Hematopoietic multipotent progenitor cell treated with erythropoietin and hydrocortisone succinate and interleukin-3 and kit ligand, for 17 days (in vitro differentiated cells): Measurements from ENCODE around the gene CCDC28B.
"Not testable (repeated sequence)": the region's sequence is repeated elsewhere in the genome, so short reads cannot be mapped to it uniquely, and the experiment has no call there.

ENCODE experiments used
- DNase-seq: peaks from one replicate; pipeline ENCODE4 v3.0.0-alpha.2; 2015; ENCODE audit warnings: low spot score

Gene CCDC28B

DNA sequence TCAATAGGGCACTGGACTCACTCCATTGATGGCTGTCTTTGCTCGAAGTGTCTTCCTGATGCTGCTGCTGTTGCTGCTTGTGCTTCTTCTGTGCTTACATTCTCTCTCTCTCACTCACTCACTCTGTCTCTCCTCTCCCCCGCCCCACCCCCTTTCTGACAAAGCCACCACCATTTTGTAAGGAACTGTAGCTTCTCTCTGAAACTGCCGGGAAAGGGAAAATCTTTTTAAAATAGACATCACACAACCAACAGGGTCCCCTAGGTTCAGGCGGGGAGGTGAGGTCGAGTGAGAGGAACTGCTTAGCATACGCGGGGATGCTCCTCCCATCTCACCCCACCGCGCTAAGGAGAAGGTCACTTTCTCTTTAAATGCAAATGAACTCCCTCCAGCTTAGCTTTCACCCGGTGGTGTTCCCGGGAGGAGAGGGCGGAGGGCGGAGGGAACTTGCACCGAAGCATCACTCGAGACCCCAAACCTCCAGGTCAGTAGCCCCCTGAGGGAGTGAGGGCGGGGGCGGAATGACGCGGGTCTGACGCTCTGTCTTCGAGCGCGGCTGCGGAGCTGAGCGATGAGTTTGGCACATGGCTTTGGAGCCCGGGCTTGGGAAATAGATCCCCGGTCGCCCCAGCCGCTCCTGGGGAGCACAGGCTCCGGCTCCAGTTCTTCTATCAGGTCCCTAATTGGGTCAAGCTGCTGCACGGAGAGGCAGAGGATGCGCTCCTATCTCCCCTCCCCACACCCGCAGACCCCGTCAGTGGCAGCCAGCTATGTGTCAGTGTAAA, at the start of gene CCDC28B:
TSS of gene CCDC28B (plus strand) at position 370 of the 785 bp plus-strand sequence. CDS start 1,341 bp downstream, outside the sequence.
- DNase-seq = peak; percentile 29

DNA sequence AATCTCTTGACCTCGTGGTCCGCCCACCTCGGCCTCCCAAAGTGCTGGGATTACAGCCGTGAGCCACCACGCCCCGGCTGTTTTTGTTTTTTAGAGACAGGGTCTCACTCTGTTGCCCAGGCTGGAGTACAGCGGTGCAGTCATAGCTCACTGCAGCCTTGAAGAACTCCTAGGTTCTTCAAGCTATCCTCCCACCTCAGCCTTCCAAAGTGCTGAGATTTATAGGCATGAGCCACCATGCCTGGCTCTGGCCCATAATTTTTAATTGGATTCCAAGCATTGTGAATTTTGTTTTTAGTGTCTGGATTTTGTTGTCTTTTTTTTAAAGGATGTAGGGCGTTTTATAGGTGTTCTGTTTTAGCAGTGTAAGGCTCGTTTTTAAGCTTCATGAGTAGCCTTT, 49.5 kb upstream of the CCDC28B start:
- no peak for DNase-seq

DNA sequence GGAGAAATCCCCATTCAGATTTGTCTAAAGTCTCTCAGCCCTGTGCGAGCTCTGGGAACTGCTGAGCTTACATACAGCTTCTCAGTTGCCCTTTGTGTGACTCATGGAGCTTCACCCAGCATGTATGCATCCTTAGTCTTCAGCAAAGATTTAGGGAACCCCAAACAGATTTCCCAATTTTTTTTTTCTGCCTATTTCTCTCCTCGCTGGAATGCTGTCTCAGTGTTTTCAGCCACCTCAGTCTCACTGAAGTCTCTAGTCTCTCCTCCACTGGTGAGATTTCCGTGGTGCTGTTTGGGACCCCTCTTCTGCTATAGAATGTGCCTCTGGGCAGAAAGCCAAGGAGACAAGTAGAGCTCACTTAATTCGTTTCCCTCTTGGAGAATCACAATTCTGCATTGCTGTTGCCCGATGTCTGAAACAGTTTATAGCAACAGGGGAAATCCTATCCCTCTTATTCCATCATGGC, 49.0 kb upstream of the CCDC28B start:
- no peak for DNase-seq

DNA sequence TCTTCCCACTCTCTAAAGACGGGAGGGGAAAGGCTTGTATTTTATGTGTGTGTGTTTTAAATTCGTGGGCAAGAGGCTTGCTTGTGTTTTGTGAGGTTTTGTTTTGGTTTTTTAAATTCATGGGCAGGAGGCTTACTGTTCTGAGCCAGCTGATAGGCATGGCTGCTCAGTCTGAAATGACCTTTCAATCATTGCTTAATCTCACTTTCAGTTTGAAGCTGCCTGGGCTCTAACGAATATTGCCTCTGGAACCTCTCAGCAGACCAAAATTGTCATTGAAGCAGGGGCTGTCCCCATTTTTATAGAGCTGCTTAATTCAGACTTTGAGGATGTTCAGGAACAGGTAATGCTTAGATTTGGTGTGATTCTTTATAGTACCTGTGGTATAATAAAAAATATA, 41.2 kb upstream of the CCDC28B start:
- no peak for DNase-seq

DNA sequence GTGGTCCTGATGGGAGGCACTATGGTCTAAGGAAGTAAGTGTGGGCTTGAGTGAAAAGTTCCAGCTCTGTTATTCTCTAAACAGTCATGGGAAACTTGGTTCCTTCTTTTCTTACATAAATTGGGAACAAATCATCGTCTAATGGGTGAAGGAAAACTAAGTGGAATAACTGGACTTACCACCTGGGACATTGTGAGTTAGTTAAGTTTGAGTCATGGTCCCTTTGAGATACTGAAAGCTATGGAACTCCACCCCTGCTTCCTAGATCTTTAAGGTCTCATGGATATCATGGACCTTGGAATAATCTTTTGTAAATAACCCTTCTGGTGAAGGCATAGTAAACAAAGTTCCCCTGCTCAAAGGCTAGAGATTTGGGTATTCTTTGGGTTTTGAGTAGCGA, 37.0 kb upstream of the CCDC28B start:
- no peak for DNase-seq

DNA sequence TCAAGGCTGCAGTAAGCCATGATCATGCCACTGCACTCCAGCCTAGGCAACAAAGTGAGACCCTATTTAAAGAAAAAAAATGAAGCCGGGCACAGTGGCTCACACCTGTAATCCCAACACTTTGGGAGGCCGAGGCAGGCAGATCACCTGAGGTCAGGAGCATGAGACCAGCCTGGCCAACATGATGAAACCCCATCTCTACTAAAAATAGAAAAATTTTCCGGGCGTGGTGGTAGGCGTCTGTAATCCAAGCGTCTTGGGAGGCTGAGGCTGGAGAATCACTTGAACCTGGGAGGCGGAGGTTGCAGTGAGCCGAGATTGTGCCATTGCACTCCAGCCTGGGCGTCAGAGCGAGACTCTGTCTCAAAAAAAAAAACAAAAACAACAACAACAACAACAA, 34.8 kb upstream of the CCDC28B start:
- not testable (repeated sequence) for DNase-seq

DNA sequence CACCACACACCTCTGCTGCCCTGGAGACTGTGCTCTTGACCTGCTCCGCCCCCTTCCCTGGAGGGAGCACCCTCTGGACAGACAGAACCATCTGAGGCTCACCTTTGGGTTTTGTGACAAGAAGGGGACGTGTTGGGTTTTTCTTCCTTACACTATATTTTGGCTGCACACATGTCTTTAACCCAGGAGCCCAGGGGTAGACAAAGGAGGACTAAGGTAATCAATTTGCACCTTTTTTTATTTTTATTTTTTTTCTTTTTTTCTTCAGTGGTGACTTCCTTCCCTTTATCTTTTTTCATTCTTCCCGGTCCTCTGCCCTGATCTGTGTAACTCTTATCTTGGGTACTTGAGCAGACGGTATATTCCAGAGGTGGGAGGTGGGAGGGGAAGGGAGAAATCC, 29.4 kb upstream of the CCDC28B start:
- DNase-seq = no peak

DNA sequence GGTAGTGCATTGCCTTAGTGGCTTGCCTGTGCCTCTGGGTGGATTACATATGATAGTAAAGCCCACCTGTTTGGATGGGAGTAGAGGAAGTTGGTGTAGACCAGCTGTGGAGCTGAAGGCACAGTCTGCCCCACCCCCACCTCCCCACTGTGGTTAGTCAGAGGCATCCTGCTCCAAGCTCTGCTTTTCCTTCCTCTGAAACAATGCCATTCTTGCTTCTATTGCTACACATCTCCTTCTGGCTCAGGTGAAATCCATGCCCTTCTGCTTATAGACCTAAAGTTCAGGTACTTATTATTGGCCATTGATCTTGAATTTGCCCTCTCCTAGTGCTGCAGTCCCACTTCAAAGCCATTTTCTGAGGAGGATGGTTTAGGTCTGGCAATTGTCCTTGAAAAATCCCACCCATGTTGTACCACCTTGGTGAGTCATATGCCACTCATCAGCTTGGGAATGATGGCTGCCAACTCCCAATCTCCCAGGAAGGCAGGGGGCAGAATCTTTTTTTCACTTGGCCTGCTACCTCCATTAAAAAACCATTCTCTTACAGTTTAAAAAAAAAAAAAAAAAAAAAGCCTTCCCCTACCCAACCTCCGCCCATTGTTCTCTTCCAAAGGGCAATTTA, 27.7 kb upstream of the CCDC28B start:
- no peak for DNase-seq

DNA sequence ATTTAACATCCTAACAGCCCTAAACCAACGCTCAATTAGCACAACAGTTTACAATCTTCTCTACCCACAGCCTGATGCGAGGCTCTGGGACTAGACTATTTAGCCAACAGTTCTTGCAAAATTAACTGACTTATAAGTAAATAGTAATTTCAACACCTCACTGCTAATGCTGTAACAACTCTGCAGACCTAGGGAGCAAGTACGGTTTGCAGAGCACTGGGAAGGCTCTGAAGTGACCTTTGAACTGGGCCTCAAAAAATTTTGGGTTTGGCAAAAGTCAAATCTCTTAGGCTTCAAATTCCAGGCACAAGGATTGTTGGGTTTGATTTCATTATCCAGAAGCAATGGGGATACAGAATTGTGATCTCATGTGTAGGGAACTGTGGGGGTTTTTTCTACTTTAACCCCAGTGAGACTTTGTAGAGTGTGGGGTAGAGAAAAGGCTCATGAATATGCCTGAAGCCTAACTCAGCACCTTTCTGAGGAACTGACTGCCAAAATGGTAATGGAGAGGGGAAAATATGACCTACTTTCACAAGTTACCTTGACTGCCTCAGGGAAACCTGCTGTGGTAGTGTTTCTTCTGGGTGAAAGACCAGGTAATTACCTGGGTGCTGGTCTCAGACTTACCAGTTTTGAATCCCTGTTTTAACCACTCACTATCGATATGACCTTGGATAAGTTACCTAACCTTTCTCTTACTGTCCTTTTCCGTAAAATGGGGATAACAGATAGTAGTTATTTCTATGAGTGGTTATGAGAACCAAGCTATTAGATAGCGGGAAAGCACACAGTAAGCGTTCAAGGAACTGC, 21.8 kb upstream of the CCDC28B start:
- DNase-seq = no peak

DNA sequence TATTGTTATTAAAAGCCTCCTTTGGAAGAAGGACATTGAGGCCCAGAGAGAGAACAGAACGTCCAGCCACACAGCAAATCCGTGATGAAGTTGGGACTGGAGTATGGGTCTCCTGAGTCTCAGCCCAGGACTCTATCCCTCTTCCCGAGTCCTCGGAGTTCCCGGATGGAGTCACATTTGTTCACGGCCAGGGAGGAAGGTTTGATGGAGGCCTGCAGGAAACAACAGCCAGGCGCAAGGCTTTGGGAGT, 21.3 kb upstream of the CCDC28B start:
- DNase-seq = no peak

DNA sequence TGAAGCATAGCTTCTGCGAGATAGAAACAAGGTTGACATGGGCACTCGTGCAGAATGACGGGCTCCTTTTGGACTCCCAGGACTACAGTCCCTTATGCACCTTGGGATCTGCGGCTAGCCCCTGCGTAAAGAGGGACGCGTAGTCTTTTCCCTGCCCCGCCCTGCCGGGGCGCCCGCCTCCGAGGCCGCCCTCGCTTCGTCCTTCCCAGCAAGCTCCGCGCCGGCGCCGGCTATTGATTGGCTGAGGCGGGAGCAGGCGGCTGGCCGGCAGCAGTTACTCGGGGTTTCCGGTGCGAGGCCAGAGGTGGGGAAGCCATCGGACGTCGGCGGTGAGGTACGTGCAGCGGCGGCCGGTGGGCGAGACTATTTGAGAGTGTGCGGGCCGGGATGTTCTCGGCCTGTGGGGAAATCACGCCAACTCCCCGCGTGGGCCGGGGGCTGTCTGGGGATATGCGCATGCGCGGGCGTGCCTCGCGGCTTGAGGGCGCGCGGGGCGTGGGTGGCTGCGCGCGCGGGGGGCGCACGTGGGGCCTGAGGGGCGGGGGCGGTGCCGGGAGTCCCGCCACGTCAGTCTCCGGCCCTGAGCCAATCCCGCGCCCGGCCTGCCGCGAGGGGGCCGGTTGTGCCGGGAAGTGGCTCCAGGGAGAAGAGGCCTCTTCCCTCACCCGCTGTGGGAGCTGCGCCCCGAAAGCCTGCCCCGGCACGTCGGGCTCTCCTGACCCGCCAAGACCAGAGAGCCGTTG, 20.8 kb upstream of the CCDC28B start, which contains the start of gene TXLNA:
TSS of gene TXLNA (plus strand) at position 233 of the 743 bp plus-strand sequence. CDS start 671 bp downstream, outside the sequence.
- DNase-seq = peak; percentile 84

DNA sequence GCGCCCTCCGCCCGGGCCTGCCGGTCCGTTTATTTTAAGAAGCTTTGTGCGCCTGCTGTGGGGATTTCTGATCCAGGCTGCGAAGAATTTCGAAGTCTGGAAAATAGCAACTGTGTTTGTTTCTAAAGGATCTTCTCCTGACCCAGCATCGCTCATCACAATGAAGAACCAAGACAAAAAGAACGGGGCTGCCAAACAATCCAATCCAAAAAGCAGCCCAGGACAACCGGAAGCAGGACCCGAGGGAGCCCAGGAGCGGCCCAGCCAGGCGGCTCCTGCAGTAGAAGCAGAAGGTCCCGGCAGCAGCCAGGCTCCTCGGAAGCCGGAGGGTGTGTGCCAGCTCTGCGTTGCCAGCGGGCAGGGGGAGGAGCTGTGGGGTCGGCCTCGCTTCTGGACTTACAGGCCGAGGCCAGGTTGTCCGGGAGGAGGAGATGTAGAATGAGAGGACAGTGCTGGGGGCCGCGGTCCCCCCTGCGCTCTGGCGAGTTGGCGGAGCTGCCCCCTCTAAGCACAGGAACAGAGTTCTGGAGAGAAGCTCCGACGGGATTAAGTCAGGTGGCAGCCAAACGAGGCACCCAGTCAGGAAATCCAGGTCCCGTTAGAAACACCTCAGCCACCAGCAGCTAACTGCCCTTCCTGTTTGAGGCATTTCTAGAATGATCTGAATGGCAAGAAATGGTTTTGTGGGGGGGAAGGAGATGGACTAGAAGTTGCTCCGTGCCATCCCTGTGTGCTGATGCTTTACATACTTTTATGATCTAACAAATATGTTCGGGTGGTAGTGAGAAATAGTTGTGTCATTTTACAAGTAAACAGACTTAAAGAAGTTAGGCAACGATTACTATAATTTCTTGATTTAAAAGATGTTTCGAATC, 20.0 kb upstream of the CCDC28B start:
- DNase-seq = peak; percentile 22

DNA sequence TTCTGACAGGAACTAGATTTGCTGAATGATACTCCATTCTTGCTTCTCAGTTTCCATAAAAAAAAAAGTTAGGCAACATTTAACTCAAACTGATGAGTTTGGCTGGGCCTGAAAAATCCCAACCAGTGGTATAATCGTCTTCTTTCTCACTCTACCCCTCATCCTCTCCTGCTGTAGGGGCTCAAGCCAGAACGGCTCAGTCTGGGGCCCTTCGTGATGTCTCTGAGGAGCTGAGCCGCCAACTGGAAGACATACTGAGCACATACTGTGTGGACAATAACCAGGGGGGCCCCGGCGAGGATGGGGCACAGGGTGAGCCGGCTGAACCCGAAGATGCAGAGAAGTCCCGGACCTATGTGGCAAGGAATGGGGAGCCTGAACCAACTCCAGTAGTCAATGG, 19.3 kb upstream of the CCDC28B start:
- DNase-seq = no peak

DNA sequence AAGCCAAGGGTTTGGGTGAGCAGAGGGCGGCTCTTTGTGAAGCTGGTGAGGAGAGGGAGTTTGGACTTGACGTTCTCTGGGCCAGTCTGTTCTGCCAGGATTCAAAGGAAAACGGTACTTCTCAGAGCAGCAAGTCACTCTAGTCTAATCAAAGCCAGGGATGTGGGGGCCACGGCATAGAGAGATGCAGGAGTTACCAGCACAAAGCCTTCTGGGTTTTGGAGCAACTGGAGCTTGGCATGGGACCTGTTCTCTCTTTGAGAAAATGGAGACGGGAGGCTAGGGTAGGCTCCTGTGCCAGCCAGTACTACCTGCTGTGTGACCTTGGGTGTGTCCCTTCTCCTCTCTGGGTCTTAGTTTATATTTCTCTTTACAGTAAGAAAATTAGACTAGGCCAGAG, 18.8 kb upstream of the CCDC28B start:
- no peak for DNase-seq

DNA sequence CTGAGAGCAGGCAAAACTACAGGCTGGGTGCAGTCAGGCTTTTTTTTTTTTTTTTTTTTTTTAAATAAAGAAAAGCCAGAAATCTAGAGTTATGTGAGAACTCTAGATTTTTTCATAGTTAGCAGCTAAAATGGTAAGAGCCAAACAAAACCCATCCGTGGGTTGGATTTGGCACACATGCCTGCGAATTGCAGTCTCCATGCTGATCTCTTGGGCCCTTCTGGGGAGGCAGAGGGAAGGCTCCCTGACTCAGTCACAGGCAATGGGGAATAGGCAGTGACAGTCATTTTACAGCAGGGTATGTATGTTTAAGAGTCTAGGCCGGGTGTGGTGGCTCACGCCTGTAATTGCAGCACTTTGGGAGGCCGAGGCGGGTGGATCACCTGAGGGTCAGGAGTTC, 18.3 kb upstream of the CCDC28B start:
- DNase-seq = no peak

DNA sequence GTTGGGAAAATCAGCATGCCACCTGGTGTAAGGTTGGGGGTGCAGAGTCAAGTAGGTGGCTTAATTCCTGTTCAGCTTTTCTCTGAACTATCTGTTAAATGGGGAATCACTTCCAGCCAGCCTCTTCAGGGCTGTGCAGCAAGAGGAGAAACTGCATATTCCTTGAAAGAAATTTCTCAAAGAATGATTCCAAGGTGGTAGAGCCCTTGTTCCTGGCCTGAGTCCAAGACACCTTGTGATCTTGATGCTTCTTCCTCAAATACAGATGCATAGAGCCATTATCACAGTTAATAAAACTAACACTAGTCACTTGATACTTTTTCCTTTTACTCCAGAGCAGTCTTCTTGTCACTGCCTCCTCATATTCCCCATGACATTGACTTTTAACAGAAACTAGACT, 15.7 kb upstream of the CCDC28B start:
- DNase-seq = no peak

DNA sequence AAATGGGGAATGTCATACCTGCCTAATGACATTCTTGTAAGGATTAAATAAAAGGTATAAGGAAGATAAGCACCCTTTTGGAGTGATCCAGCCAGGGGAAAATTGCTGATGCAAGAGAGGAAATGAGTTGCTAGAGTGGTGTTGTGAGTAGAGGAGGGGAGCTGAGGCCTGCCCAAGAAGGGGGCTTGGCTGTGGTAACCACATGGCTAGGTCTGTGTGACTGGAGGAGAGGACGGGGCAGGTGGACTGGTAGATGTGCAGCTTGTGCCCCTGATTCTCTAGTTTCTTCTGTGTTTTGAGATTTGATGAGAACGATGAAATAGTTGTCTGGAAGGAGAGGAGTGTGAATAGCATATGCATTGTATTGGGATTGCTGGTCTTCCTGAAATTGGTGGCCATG, 14.3 kb upstream of the CCDC28B start:
- DNase-seq = no peak

DNA sequence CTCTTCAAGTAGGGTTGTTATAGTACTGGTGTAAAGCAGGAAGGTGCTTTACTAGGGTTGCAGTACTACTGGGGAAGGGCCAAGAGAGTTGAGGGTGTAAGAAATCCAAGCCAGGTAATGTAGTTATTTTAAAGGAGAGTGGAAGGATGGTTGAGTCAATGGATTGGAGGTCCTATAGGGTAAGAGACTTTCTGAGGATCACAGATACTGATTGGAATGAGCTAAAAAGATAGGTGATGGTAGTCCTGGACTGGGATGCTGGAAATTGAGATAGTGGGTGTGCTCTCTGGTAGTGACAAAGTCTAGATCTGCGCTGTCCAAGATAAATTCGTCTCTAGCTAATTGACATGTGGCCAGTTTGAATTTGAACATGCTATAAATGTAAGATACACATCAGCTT, 13.9 kb upstream of the CCDC28B start:
- no peak for DNase-seq

DNA sequence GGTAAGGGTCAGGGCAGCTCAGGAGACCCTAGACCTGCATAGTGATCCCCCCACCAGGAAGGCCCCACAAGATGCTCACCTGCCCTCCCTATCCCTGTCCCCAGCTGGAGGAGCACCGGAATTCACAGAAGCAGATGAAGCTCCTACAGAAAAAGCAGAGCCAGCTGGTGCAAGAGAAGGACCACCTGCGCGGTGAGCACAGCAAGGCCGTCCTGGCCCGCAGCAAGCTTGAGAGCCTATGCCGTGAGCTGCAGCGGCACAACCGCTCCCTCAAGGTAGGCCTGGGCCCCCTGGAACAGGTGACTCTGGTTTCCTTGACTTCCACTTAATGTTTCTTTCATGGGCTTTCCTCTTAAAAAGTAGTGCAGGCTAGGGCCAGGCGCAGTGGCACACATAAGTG, 12.5 kb upstream of the CCDC28B start:
- DNase-seq = no peak

DNA sequence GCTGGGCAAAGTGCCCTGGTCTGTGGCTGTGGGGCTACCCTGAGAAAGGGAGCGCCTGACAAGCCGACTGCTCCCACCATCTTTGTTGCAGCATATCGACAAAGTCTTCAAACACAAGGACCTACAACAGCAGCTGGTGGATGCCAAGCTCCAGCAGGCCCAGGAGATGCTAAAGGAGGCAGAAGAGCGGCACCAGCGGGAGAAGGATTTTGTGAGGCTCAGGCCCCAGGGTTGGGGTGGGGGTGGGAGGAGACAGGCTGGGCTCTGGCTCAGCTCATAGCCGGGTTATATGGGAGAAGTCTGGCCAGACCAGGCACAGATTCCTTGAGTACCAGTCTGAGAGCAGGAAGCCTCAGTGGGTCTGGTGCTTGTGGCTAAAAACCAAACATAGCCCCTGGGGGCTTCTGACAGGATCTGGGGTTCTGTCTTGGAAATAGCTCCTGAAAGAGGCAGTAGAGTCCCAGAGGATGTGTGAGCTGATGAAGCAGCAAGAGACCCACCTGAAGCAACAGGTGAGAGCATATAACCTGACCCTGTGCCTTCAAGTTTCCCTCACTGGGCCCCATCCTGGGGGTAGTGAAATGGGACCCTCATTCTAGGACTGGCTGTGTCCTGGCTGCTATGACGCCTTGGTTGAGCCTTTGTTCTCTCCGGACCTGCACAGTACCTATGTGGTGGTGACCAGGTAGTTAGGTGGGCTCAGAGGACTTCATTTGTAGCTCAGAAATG, 8.0 kb upstream of the CCDC28B start:
- DNase-seq = no peak

DNA sequence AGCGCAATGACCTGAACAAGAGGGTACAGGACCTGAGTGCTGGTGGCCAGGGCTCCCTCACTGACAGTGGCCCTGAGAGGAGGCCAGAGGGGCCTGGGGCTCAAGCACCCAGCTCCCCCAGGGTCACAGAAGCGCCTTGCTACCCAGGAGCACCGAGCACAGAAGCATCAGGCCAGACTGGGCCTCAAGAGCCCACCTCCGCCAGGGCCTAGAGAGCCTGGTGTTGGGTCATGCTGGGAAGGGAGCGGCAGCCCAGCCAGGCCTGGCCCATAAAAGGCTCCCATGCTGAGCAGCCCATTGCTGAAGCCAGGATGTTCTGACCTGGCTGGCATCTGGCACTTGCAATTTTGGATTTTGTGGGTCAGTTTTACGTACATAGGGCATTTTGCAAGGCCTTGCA, 5.4 kb upstream of the CCDC28B start:
- DNase-seq = no peak
